ENCODE results near the gene GFRA4. TPM values are rescaled to one million over a fixed set of nuclear protein-coding genes. Genes with fewer than 3 reads are reported as not detected.

Gene GFRA4, protein sequence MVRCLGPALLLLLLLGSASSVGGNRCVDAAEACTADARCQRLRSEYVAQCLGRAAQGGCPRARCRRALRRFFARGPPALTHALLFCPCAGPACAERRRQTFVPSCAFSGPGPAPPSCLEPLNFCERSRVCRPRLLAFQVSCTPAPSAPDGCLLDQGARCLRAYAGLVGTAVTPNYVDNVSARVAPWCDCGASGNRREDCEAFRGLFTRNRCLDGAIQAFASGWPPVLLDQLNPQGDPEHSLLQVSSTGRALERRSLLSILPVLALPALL
- total RNA-seq (2022; extraction: Qiagen RNA extraction; ENCODE audit: low read depth): not detected in 5 replicates

GRCh38 chr20:3663031-3663701 is at the start of gene GFRA4:
TSS of gene GFRA4 (minus strand) at chr20:3663399. CDS start at chr20:3663399, 0 bp downstream.

GRCh38 chr20:3712279-3712873 is 49.2 kb upstream of the GFRA4 start, which contains the start of gene SIGLEC1:
TSS of gene SIGLEC1 (minus strand) at chr20:3712600. CDS start at chr20:3707128, 5,472 bp downstream.

GRCh38 chr20:3681931-3682781 is 19.0 kb upstream of the GFRA4 start, which contains the start of gene ADAM33:
TSS of gene ADAM33 (minus strand) at chr20:3682010. CDS start at chr20:3682004, 6 bp downstream.

Other genes starting within 250 kb of the GFRA4 start
- 18.1 to 26.0 TPM (median 24.9 TPM) in 5 replicates for gene ATRN, start 192.4 kb downstream of the GFRA4 start, total RNA-seq (2022; extraction: Qiagen RNA extraction; ENCODE audit: low read depth)
- gene ADAM33, start 18.6 kb upstream of the GFRA4 start, total RNA-seq (2022; extraction: Qiagen RNA extraction; ENCODE audit: low read depth): 0.06 TPM in 1 of 5 replicates, not detected in the others
- not detected in 5 replicates for gene SIGLEC1, start 49.2 kb upstream of the GFRA4 start, total RNA-seq (2022; extraction: Qiagen RNA extraction; ENCODE audit: low read depth)
- gene HSPA12B, start 69.3 kb upstream of the GFRA4 start, total RNA-seq (2022; extraction: Qiagen RNA extraction; ENCODE audit: low read depth): 0.29 to 0.43 TPM (median 0.34 TPM) in 5 replicates
- gene ADISSP, start 104.4 kb upstream of the GFRA4 start, total RNA-seq (2022; extraction: Qiagen RNA extraction; ENCODE audit: low read depth): 101 to 169 TPM (median 156 TPM) in 5 replicates
- 1.5 to 2.1 TPM (median 2.0 TPM) in 5 replicates for gene SPEF1, start 118.0 kb upstream of the GFRA4 start, total RNA-seq (2022; extraction: Qiagen RNA extraction; ENCODE audit: low read depth)
- gene CENPB, start 123.3 kb upstream of the GFRA4 start, total RNA-seq (2022; extraction: Qiagen RNA extraction; ENCODE audit: low read depth): 91.1 to 129 TPM (median 119 TPM) in 5 replicates
- gene CDC25B, start 132.9 kb upstream of the GFRA4 start, total RNA-seq (2022; extraction: Qiagen RNA extraction; ENCODE audit: low read depth): 171 to 213 TPM (median 207 TPM) in 5 replicates
- gene AP5S1, start 157.1 kb upstream of the GFRA4 start, total RNA-seq (2022; extraction: Qiagen RNA extraction; ENCODE audit: low read depth): 14.9 to 20.4 TPM (median 17.8 TPM) in 5 replicates
- 16.5 to 23.1 TPM (median 20.1 TPM) in 5 replicates for gene MAVS, start 183.4 kb upstream of the GFRA4 start, total RNA-seq (2022; extraction: Qiagen RNA extraction; ENCODE audit: low read depth)
- gene PANK2, start 226.0 kb upstream of the GFRA4 start, total RNA-seq (2022; extraction: Qiagen RNA extraction; ENCODE audit: low read depth): 51.7 to 59.5 TPM (median 57.6 TPM) in 5 replicates

Measured in A549 treated with RU486 at 1 μM for 4 hours (cell line).